22Rv1 (cell line): ENCODE data around the gene RO60.

Source experiments
- ZFX ChIP-seq: fragments of 450-650 bp; IDR thresholded peaks from 2 replicates; pipeline ENCODE4 v1.6.1; 2017; ENCODE audit warnings: antibody characterized with exemption, borderline replicate concordance
- TF ChIP-seq, protein P1 (sequence below): fragments of 450-650 bp; IDR thresholded peaks from 2 replicates; pipeline ENCODE4 v1.5.1; 2017; ENCODE audit warnings: mild to moderate bottlenecking

DNA sequence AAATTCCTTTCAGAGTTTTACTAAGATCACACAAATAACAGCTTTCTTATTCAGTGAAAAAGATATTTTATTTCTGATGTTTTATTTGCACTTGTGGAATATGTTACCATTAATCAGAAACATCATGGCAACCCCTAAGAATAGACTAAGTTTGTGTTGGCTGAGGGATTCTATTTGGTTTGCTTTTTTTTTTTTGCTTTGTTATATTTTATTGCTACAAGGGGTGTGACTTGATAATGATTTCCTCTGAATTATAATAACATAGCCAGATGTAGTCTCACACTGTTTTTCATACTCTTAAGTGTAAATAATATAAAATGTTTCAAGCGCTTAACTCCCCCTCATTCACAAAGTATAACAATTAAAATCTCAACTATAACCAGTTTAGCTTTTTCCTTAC lies 25.9 kb downstream of the RO60 start:
- TF ChIP-seq, protein P1, sequence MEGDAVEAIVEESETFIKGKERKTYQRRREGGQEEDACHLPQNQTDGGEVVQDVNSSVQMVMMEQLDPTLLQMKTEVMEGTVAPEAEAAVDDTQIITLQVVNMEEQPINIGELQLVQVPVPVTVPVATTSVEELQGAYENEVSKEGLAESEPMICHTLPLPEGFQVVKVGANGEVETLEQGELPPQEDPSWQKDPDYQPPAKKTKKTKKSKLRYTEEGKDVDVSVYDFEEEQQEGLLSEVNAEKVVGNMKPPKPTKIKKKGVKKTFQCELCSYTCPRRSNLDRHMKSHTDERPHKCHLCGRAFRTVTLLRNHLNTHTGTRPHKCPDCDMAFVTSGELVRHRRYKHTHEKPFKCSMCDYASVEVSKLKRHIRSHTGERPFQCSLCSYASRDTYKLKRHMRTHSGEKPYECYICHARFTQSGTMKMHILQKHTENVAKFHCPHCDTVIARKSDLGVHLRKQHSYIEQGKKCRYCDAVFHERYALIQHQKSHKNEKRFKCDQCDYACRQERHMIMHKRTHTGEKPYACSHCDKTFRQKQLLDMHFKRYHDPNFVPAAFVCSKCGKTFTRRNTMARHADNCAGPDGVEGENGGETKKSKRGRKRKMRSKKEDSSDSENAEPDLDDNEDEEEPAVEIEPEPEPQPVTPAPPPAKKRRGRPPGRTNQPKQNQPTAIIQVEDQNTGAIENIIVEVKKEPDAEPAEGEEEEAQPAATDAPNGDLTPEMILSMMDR: no peak
- TF ChIP-seq ZFX: no peak
